Spleen (tissue), 7 donors: ENCODE measurements around the gene MOV10.

Experiments used
- CTCF ChIP-seq, 11 experiments: fragments of 200-600 bp in 7 of 11; fragments of 450-650 bp in 4 of 11; sonication (generic) in 4 of 11; IDR thresholded peaks in 8 of 11; conservative IDR thresholded peaks in 3 of 11; 1 replicate in 7 of 11; 2 replicates in 4 of 11; pipeline versions ENCODE4 v1.4.0 to v1.8.0; 2016 to 2021; ENCODE audit warnings: antibody characterized with exemption in 11 of 11, inconsistent platforms in 4 of 11, mild to moderate bottlenecking in 1 of 11
- POLR2A ChIP-seq, 3 donors: fragments of 450-650 bp; IDR thresholded peaks; one replicate each; pipeline ENCODE4 v1.5.1; 2017; ENCODE audit warnings: antibody characterized with exemption in 3 of 3, mild to moderate bottlenecking in 1 of 3
- POLR2AphosphoS5 ChIP-seq, 3 donors: sonication (generic); formaldehyde crosslinking; IDR thresholded peaks; one replicate each; pipeline ENCODE4 v1.5.1; 2017; ENCODE audit warnings: antibody characterized with exemption in 3 of 3
- donor health status: DM: no; HTN: no; CAD: no; lungs with moderate emphysema.
- donor health status: DM: no; HTN: no; CAD: no.
- donor health status: DM: no; HTN: no; CAD: no.

- TF ChIP-seq POLR2A (IDR thresholded peaks at IDR 0.05) (no peak), CTCF (IDR thresholded peaks at IDR 0.05 in 8 of 11, conservative IDR thresholded peaks at IDR 0.05 in 3 of 11) (no peak), POLR2AphosphoS5 (IDR thresholded peaks at IDR 0.05) (no peak)
Measured at GRCh38 chr1:112704391-112704933, 30.0 kb downstream of the MOV10 start.
